Sigmoid colon (tissue), 4 donors: ENCODE measurements around the gene DNMT1.

Experiments used
- CTCF ChIP-seq, 4 experiments: fragments of 450-650 bp in 3 of 4; fragments of 200-600 bp in 1 of 4; IDR thresholded peaks; one replicate each; pipeline ENCODE4 v1.5.1; 2016 to 2019; ENCODE audit warnings: antibody characterized with exemption in 4 of 4, mild to moderate bottlenecking in 3 of 4, moderate library complexity in 2 of 4
- EP300 ChIP-seq, 4 donors: sonication (generic); formaldehyde crosslinking; IDR thresholded peaks; one replicate each; pipeline ENCODE4 v1.6.1; 2017; ENCODE audit warnings: antibody characterized with exemption in 4 of 4
- POLR2A ChIP-seq, 2 donors: fragments of 450-650 bp; IDR thresholded peaks; one replicate each; pipeline ENCODE4 v1.6.1; 2016; ENCODE audit warnings: antibody characterized with exemption in 2 of 2, mild to moderate bottlenecking in 2 of 2, moderate library complexity in 2 of 2
- POLR2AphosphoS5 ChIP-seq, 4 donors: sonication (generic); formaldehyde crosslinking; IDR thresholded peaks; one replicate each; pipeline ENCODE4 v1.6.1; 2017; ENCODE audit warnings: antibody characterized with exemption in 4 of 4

GRCh38 chr19:10166046-10166445, 28.7 kb downstream of the DNMT1 start:
- TF ChIP-seq CTCF (IDR thresholded peaks at IDR 0.05) (no peak), POLR2A (IDR thresholded peaks at IDR 0.05) (no peak), POLR2AphosphoS5 (IDR thresholded peaks at IDR 0.05) (no peak), EP300 (IDR thresholded peaks at IDR 0.05) (no peak)
